Measurements from ENCODE around the gene ACOT7. TPM values are rescaled to one million over a fixed set of nuclear protein-coding genes. Genes with fewer than 3 reads are reported as not detected.

The ACOT7 gene
- total and polyA plus RNA-seq, 2 of the 13 experiments (the other 11 are each of a cell fraction or from before 2014, with no cell fraction given): 33.0 to 55.8 TPM

DNA sequence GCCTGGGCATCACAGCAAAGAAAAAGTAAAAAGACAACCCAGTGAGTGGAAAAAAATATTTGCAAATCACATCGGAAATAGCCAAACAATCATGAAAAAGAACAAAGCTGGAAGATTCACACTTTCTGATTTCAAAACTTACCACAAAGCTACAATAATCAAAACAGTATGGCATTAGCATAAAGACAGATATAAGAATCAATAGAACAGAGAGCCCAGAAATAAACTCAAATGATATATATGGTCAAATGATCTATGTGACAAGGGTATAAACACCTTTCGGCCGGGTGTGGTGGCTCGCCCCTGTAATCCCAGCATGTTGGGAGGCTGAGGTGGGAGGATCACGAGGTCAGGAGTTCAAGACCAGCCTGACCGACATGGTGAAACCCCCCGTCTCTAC, 13.5 kb downstream of the ACOT7 start (continued):
- TF ChIP-seq, protein P1, sequence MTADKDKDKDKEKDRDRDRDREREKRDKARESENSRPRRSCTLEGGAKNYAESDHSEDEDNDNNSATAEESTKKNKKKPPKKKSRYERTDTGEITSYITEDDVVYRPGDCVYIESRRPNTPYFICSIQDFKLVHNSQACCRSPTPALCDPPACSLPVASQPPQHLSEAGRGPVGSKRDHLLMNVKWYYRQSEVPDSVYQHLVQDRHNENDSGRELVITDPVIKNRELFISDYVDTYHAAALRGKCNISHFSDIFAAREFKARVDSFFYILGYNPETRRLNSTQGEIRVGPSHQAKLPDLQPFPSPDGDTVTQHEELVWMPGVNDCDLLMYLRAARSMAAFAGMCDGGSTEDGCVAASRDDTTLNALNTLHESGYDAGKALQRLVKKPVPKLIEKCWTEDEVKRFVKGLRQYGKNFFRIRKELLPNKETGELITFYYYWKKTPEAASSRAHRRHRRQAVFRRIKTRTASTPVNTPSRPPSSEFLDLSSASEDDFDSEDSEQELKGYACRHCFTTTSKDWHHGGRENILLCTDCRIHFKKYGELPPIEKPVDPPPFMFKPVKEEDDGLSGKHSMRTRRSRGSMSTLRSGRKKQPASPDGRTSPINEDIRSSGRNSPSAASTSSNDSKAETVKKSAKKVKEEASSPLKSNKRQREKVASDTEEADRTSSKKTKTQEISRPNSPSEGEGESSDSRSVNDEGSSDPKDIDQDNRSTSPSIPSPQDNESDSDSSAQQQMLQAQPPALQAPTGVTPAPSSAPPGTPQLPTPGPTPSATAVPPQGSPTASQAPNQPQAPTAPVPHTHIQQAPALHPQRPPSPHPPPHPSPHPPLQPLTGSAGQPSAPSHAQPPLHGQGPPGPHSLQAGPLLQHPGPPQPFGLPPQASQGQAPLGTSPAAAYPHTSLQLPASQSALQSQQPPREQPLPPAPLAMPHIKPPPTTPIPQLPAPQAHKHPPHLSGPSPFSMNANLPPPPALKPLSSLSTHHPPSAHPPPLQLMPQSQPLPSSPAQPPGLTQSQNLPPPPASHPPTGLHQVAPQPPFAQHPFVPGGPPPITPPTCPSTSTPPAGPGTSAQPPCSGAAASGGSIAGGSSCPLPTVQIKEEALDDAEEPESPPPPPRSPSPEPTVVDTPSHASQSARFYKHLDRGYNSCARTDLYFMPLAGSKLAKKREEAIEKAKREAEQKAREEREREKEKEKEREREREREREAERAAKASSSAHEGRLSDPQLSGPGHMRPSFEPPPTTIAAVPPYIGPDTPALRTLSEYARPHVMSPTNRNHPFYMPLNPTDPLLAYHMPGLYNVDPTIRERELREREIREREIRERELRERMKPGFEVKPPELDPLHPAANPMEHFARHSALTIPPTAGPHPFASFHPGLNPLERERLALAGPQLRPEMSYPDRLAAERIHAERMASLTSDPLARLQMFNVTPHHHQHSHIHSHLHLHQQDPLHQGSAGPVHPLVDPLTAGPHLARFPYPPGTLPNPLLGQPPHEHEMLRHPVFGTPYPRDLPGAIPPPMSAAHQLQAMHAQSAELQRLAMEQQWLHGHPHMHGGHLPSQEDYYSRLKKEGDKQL (CRISPR knock-in tag; IDR thresholded peaks at IDR 0.05; ENCODE audit: low read depth): no peak
- no peak for TF ChIP-seq SIN3A (IDR thresholded peaks at IDR 0.05; ENCODE audit: borderline replicate concordance, low read depth, low read length)
- TF ChIP-seq SOX6 (IDR thresholded peaks at IDR 0.05): no peak
- no peak for TF ChIP-seq SOX6 (CRISPR knock-in tag; IDR thresholded peaks at IDR 0.05)
- TF ChIP-seq ZNF607 (CRISPR knock-in tag; IDR thresholded peaks at IDR 0.05; ENCODE audit: borderline replicate concordance): no peak

DNA sequence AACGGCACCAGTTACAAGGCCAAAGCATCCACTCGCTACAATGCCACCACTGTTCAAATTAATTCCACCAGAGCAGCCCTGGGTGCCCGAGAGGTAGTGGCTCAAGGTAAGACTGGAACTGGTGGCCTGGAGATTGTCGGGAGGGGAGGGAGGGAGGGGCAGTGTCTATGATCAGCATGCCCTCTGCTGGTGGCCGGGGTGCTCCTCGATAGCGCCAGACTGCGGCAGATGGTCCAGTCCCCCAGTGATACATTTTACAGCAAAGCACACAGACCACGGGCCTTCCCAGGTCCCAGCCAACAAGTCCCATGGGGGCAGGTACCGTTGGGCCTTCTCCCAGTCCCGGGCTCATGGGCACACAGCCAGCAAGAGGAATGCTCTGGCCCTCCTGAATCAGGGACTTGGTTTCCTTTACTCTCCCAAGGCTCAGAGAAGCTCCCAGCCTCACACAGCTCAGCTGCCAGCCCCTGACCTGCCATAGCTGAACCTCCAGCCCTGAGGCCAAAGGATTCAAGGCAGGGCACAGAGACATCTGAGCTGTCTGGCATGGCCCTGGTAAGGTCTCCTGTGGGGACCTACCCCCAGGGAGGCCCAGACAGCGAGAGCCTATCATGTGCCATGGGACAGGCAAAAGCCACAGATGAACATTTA, 15.3 kb downstream of the ACOT7 start:
- Histone ChIP-seq H2AFZ (ENCODE audit: low read length) (no peak overlapping the region), H3K27me3 (ENCODE audit: control insufficient read depth in 1 of 2, insufficient read depth in 2 of 2, low read length in 2 of 2) (no peaks in the 10 kb centered on the region), H3K79me2 (ENCODE audit: insufficient read depth, low read length) (peaks cover 23% of the 10 kb centered on the region), H3K4me3 (replicated peaks in 1 of 3; ENCODE audit: insufficient read depth in 1 of 3, low read depth in 2 of 3, low read length in 3 of 3) (no peak overlapping the region), H4K20me1 (ENCODE audit: insufficient read depth, low read length) (0 out of 2 replicates have a peak, but pooled peaks cover 4% of the 10 kb centered on the region), H3K4me1 (ENCODE audit: insufficient read depth, low read length) (peaks cover 6% of the 10 kb centered on the region), H3K36me3 (replicated peaks in 1 of 2; ENCODE audit: control insufficient read depth in 1 of 2, insufficient read depth in 2 of 2, low read length in 2 of 2) (no peaks in the 10 kb centered on the region), H3K27ac (ENCODE audit: extremely low read length, insufficient read depth, low read length) (no peak overlapping the region), H3K9ac (ENCODE audit: insufficient read depth, low read depth, low read length) (no peak overlapping the region), H3K4me2 (ENCODE audit: low read depth, low read length) (peak overlapping the region; percentile 43; the same call in 1 of the 2 replicates), H3K9me3 (ENCODE audit: low read length) (no peaks in the 10 kb centered on the region)
- WGBS (ENCODE audit: low lambda C conversion rate): 55% methylated on average over 4 of the region's 12 CpGs
- CTCF ChIA-PET (ENCODE audit: low intra/inter-chr PET ratio, low total read pairs): interaction anchor here (0.8 to 1.1 kb wide), 2 partner anchors 31 kb away, joined by 3 read pairs; no protein-coding TSS in a partner anchor
- ATAC-seq (peak; percentile 96), FAIRE-seq (peak; percentile 4), DNase-seq (ENCODE audit: low spot score) (no peak)
- in situ Hi-C loops (cut with HindIII; ENCODE audit: extremely low pct_ligation_motif_present, low pct_unique_long_range_greater_than_20kb): no loop called here
- POLR2A ChIA-PET: interaction anchor here (1.2 kb wide), 1 partner anchor 18 kb away, joined by 3 read pairs; no protein-coding TSS in a partner anchor
- intact Hi-C loops (cut with micrococcal nuclease; ENCODE audit: unreplicated experiment): loop anchor here (1.0 kb wide), 2 partner anchors 26 to 30 kb away; no protein-coding TSS in a partner anchor
- BruUV-seq (replicated peaks): no TSS peak
- TF ChIP-seq ZNF652 (CRISPR knock-in tag; IDR thresholded peaks at IDR 0.05; ENCODE audit: borderline replicate concordance, low read depth) (no peak), ATAD3A (CRISPR knock-in tag; IDR thresholded peaks at IDR 0.05) (no peak), FOSL1 (CRISPR knock-in tag; IDR thresholded peaks at IDR 0.05; ENCODE audit: borderline replicate concordance) (no peak), ZNF768 (CRISPR knock-in tag; IDR thresholded peaks at IDR 0.05) (peak; percentile 83), MTF1 (CRISPR knock-in tag; IDR thresholded peaks at IDR 0.05) (no peak), ZNF749 (CRISPR knock-in tag; IDR thresholded peaks at IDR 0.05; ENCODE audit: borderline replicate concordance) (no peak), YEATS2 (CRISPR knock-in tag; IDR thresholded peaks at IDR 0.05; ENCODE audit: borderline replicate concordance) (no peak), ZNF572 (CRISPR knock-in tag; IDR thresholded peaks at IDR 0.05) (no peak)
- TF ChIP-seq, protein P2, sequence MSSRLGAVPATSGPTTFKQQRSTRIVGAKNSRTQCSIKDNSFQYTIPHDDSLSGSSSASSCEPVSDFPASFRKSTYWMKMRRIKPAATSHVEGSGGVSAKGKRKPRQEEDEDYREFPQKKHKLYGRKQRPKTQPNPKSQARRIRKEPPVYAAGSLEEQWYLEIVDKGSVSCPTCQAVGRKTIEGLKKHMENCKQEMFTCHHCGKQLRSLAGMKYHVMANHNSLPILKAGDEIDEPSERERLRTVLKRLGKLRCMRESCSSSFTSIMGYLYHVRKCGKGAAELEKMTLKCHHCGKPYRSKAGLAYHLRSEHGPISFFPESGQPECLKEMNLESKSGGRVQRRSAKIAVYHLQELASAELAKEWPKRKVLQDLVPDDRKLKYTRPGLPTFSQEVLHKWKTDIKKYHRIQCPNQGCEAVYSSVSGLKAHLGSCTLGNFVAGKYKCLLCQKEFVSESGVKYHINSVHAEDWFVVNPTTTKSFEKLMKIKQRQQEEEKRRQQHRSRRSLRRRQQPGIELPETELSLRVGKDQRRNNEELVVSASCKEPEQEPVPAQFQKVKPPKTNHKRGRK (CRISPR knock-in tag; IDR thresholded peaks at IDR 0.05): no peak
- TF ChIP-seq, protein P3, sequence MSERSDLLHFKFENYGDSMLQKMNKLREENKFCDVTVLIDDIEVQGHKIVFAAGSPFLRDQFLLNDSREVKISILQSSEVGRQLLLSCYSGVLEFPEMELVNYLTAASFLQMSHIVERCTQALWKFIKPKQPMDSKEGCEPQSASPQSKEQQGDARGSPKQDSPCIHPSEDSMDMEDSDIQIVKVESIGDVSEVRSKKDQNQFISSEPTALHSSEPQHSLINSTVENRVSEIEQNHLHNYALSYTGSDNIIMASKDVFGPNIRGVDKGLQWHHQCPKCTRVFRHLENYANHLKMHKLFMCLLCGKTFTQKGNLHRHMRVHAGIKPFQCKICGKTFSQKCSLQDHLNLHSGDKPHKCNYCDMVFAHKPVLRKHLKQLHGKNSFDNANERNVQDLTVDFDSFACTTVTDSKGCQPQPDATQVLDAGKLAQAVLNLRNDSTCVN (CRISPR knock-in tag; IDR thresholded peaks at IDR 0.05; ENCODE audit: borderline replicate concordance): no peak; the same call in 1 of the 2 replicates

All from HepG2 (cell line).